GM19395 (cell line): ENCODE data around the gene ADGRF4.
"Not testable (repeated sequence)": the region's sequence is repeated elsewhere in the genome, so short reads cannot be mapped to it uniquely, and the experiment has no call there.

Experiments used
- ATAC-seq: cut with Tn5 transposase; IDR thresholded peaks from one replicate; pipeline ENCODE4 v1.9.1; 2021; ENCODE audit warnings: mild to moderate bottlenecking, moderate library complexity; ENCODE audit not compliant: unreplicated experiment

The ADGRF4 gene

GRCh38 chr6:47733879-47734558 lies 35.6 kb downstream of the ADGRF4 start:
- peak; percentile 71 for ATAC-seq

- ATAC-seq, result no peak
Observed at GRCh38 chr6:47734831-47735481, 36.6 kb downstream of the ADGRF4 start.

GRCh38 chr6:47736083-47736700 lies 37.8 kb downstream of the ADGRF4 start:
- ATAC-seq, result no peak

GRCh38 chr6:47737406-47737805 lies 39.0 kb downstream of the ADGRF4 start:
- no peak for ATAC-seq

- no peak for ATAC-seq
Observed at GRCh38 chr6:47740714-47741113, 42.3 kb downstream of the ADGRF4 start.

- ATAC-seq, result peak; percentile 54
Observed at GRCh38 chr6:47741807-47742206, 43.4 kb downstream of the ADGRF4 start.

- ATAC-seq, result no peak
Observed at GRCh38 chr6:47743744-47744143, 45.4 kb downstream of the ADGRF4 start.

GRCh38 chr6:47745269-47745668 lies 46.9 kb downstream of the ADGRF4 start:
- ATAC-seq, result not testable (repeated sequence)

- ATAC-seq, result no peak
Observed at GRCh38 chr6:47749757-47750156, 51.4 kb downstream of the ADGRF4 start.

GRCh38 chr6:47752801-47753200 lies 54.4 kb downstream of the ADGRF4 start:
- ATAC-seq, result no peak

- ATAC-seq, result no peak
Observed at GRCh38 chr6:47759364-47759763, 61.0 kb downstream of the ADGRF4 start.

GRCh38 chr6:47762502-47762901 lies 64.1 kb downstream of the ADGRF4 start:
- ATAC-seq, result no peak

- no peak for ATAC-seq
Observed at GRCh38 chr6:47766445-47766844, 68.1 kb downstream of the ADGRF4 start.

GRCh38 chr6:47767102-47767501 lies 68.7 kb downstream of the ADGRF4 start:
- ATAC-seq, result no peak

GRCh38 chr6:47769982-47770381 lies 71.6 kb downstream of the ADGRF4 start:
- no peak for ATAC-seq
